ENCODE results near the gene KDM2A. TPM values are rescaled to one million over a fixed set of nuclear protein-coding genes. Genes with fewer than 3 reads are reported as not detected.

The KDM2A gene
- total RNA-seq, 2 experiments from 2014 or later = 74.8 to 89.7 TPM

- DNase-seq (no peak), ATAC-seq (no peak)
- H3K27ac Mint-ChIP-seq = no peak overlapping the region
- intact Hi-C loops (cut with DNase I, micrococcal nuclease) = no loop called here
- CTCF ChIA-PET = interaction anchor here (0.6 to 1.4 kb wide), 4 partner anchors 26 to 244 kb away, joined by 3 to 4 read pairs (median 3); no protein-coding TSS in a partner anchor
- H3K4me1 Mint-ChIP-seq = peaks cover 7% of the 10 kb centered on the region
- POLR2A ChIA-PET = no interaction called here
- H3K9me3 Mint-ChIP-seq (ENCODE audit: low read depth) = no peaks in the 10 kb centered on the region
- no peak overlapping the region for H3K4me3 Mint-ChIP-seq
- peaks cover 16% of the 10 kb centered on the region for H3K36me3 Mint-ChIP-seq (ENCODE audit: low read depth)
- no peaks in the 10 kb centered on the region for H3K27me3 Mint-ChIP-seq
Observed at GRCh38 chr11:67146516-67147226, 27.6 kb downstream of the KDM2A start.

GRCh38 chr11:67153971-67154370, 34.9 kb downstream of the KDM2A start:
- Mint-ChIP-seq H3K27me3 (no peaks in the 10 kb centered on the region), H3K27ac (no peak overlapping the region), H3K4me3 (no peak overlapping the region), H3K36me3 (ENCODE audit: low read depth) (peaks cover 10% of the 10 kb centered on the region), H3K4me1 (peaks cover 11% of the 10 kb centered on the region), H3K9me3 (ENCODE audit: low read depth) (no peaks in the 10 kb centered on the region)
- DNase-seq = no peak
- CTCF ChIA-PET = interaction anchor here (1.2 to 2.4 kb wide), 4 partner anchors 12 to 86 kb away, joined by 3 to 13 read pairs (median 4); no protein-coding TSS in a partner anchor
- POLR2A ChIA-PET = no interaction called here
- intact Hi-C loops (cut with DNase I, micrococcal nuclease) = no loop called here
- no peak for ATAC-seq

GRCh38 chr11:67154726-67155125, 35.7 kb downstream of the KDM2A start:
- H3K4me3 Mint-ChIP-seq = no peak overlapping the region
- CTCF ChIA-PET = interaction anchor here (0.6 to 1.3 kb wide), 2 partner anchors 9 to 133 kb away, joined by 3 read pairs; no protein-coding TSS in a partner anchor
- H3K27ac Mint-ChIP-seq = no peak overlapping the region
- H3K9me3 Mint-ChIP-seq (ENCODE audit: low read depth) = no peaks in the 10 kb centered on the region
- POLR2A ChIA-PET = no interaction called here
- H3K4me1 Mint-ChIP-seq = peaks cover 19% of the 10 kb centered on the region
- ATAC-seq (no peak), DNase-seq (no peak)
- peaks cover 10% of the 10 kb centered on the region for H3K36me3 Mint-ChIP-seq (ENCODE audit: low read depth)
- H3K27me3 Mint-ChIP-seq = no peaks in the 10 kb centered on the region
- intact Hi-C loops (cut with DNase I, micrococcal nuclease) = loop anchor here in 1 of 2 experiments (5.0 kb wide), 1 partner anchor 32 kb away; no protein-coding TSS in a partner anchor

- ChIA-PET POLR2A (no interaction called here), CTCF (interaction anchor here (0.6 to 1.6 kb wide), 4 partner anchors 9 to 104 kb away, joined by 3 to 5 read pairs (median 3); no protein-coding TSS in a partner anchor)
Observed at GRCh38 chr11:67157691-67158090, 38.6 kb downstream of the KDM2A start.

GRCh38 chr11:67158221-67158620, 39.2 kb downstream of the KDM2A start:
- no peak for ATAC-seq

More at GRCh38 chr11:67157691-67158090, 38.6 kb downstream of the KDM2A start:
- Mint-ChIP-seq H3K4me3 (no peak overlapping the region), H3K4me1 (peaks cover 37% of the 10 kb centered on the region), H3K27ac (no peak overlapping the region), H3K36me3 (ENCODE audit: low read depth) (peaks cover 4% of the 10 kb centered on the region), H3K27me3 (no peaks in the 10 kb centered on the region), H3K9me3 (ENCODE audit: low read depth) (no peaks in the 10 kb centered on the region)
- DNase-seq (no peak), ATAC-seq (no peak)
- intact Hi-C loops (cut with DNase I, micrococcal nuclease) = loop anchor here in 1 of 2 experiments (5.0 kb wide), 1 partner anchor 35 kb away; no protein-coding TSS in a partner anchor

GRCh38 chr11:67160045-67160444, 41.0 kb downstream of the KDM2A start:
- H3K4me1 Mint-ChIP-seq = peaks cover 47% of the 10 kb centered on the region
- no peak overlapping the region for H3K4me3 Mint-ChIP-seq
- CTCF ChIA-PET = no interaction called here
- no peaks in the 10 kb centered on the region for H3K27me3 Mint-ChIP-seq
- no peaks in the 10 kb centered on the region for H3K9me3 Mint-ChIP-seq (ENCODE audit: low read depth)
- DNase-seq (no peak), ATAC-seq (no peak)
- POLR2A ChIA-PET = interaction anchor here (0.6 kb wide), 1 partner anchor 50 kb away, joined by 3 read pairs; no protein-coding TSS in a partner anchor
- intact Hi-C loops (cut with DNase I, micrococcal nuclease) = no loop called here
- peaks cover 19% of the 10 kb centered on the region for H3K36me3 Mint-ChIP-seq (ENCODE audit: low read depth)
- no peak overlapping the region for H3K27ac Mint-ChIP-seq

More at GRCh38 chr11:67158221-67158620, 39.2 kb downstream of the KDM2A start:
- POLR2A ChIA-PET = no interaction called here
- intact Hi-C loops (cut with DNase I, micrococcal nuclease) = loop anchor here in 1 of 2 experiments (5.0 kb wide), 1 partner anchor 36 kb away; no protein-coding TSS in a partner anchor
- Mint-ChIP-seq H3K27me3 (no peaks in the 10 kb centered on the region), H3K27ac (no peak overlapping the region), H3K9me3 (ENCODE audit: low read depth) (no peaks in the 10 kb centered on the region), H3K36me3 (ENCODE audit: low read depth) (peaks cover 7% of the 10 kb centered on the region), H3K4me1 (peaks cover 41% of the 10 kb centered on the region), H3K4me3 (no peak overlapping the region)
- no peak for DNase-seq
- CTCF ChIA-PET = interaction anchor here (0.6 to 1.6 kb wide), 5 partner anchors 9 to 104 kb away, joined by 3 to 5 read pairs (median 3); no protein-coding TSS in a partner anchor

- H3K4me1 Mint-ChIP-seq = peaks cover 52% of the 10 kb centered on the region
- ChIA-PET CTCF (no interaction called here), POLR2A (interaction anchor here (0.6 kb wide), 1 partner anchor 1838 kb away, joined by 3 read pairs; no protein-coding TSS in a partner anchor)
- H3K9me3 Mint-ChIP-seq (ENCODE audit: low read depth) = no peaks in the 10 kb centered on the region
- peak overlapping the region; percentile 55 for H3K27ac Mint-ChIP-seq
- H3K27me3 Mint-ChIP-seq = no peaks in the 10 kb centered on the region
- DNase-seq (no peak), ATAC-seq (peak; percentile 87)
- no peak overlapping the region for H3K4me3 Mint-ChIP-seq
- H3K36me3 Mint-ChIP-seq (ENCODE audit: low read depth) = peaks cover 19% of the 10 kb centered on the region
- intact Hi-C loops (cut with DNase I, micrococcal nuclease) = no loop called here
Observed at GRCh38 chr11:67160872-67161783, 42.1 kb downstream of the KDM2A start.

- ChIA-PET CTCF (interaction anchor here (2.0 kb wide), 1 partner anchor 11 kb away, joined by 6 read pairs; no protein-coding TSS in a partner anchor), POLR2A (no interaction called here)
- H3K4me3 Mint-ChIP-seq = no peak overlapping the region
- no peak for DNase-seq
- peaks cover 51% of the 10 kb centered on the region for H3K4me1 Mint-ChIP-seq
- ATAC-seq = no peak
- peak overlapping the region; percentile 9 for H3K27ac Mint-ChIP-seq
- H3K27me3 Mint-ChIP-seq = no peaks in the 10 kb centered on the region
- H3K36me3 Mint-ChIP-seq (ENCODE audit: low read depth) = peaks cover 19% of the 10 kb centered on the region
- no peaks in the 10 kb centered on the region for H3K9me3 Mint-ChIP-seq (ENCODE audit: low read depth)
- intact Hi-C loops (cut with DNase I, micrococcal nuclease) = no loop called here
Observed at GRCh38 chr11:67163006-67163405, 43.9 kb downstream of the KDM2A start.

- CTCF ChIA-PET = interaction anchor here (1.1 to 2.2 kb wide), 4 partner anchors 8 to 86 kb away, joined by 3 to 5 read pairs (median 4); no protein-coding TSS in a partner anchor
- intact Hi-C loops (cut with DNase I, micrococcal nuclease) = no loop called here
- H3K4me3 Mint-ChIP-seq = no peak overlapping the region
- no peak overlapping the region for H3K27ac Mint-ChIP-seq
- POLR2A ChIA-PET = no interaction called here
- DNase-seq (no peak), ATAC-seq (no peak)
- H3K27me3 Mint-ChIP-seq = no peaks in the 10 kb centered on the region
- H3K4me1 Mint-ChIP-seq = peaks cover 33% of the 10 kb centered on the region
- H3K9me3 Mint-ChIP-seq (ENCODE audit: low read depth) = no peaks in the 10 kb centered on the region
- H3K36me3 Mint-ChIP-seq (ENCODE audit: low read depth) = peaks cover 16% of the 10 kb centered on the region
Observed at GRCh38 chr11:67165623-67166022, 46.6 kb downstream of the KDM2A start.

GRCh38 chr11:67167091-67167490, 48.0 kb downstream of the KDM2A start:
- DNase-seq (no peak), ATAC-seq (no peak)
- H3K4me1 Mint-ChIP-seq = peaks cover 27% of the 10 kb centered on the region
- no peaks in the 10 kb centered on the region for H3K27me3 Mint-ChIP-seq
- H3K4me3 Mint-ChIP-seq = no peak overlapping the region
- no peaks in the 10 kb centered on the region for H3K9me3 Mint-ChIP-seq (ENCODE audit: low read depth)
- ChIA-PET POLR2A (interaction anchor here (0.6 kb wide), 1 partner anchor 107 kb away, joined by 3 read pairs; no protein-coding TSS in a partner anchor), CTCF (interaction anchor here (0.5 to 1.5 kb wide), 17 partner anchors 9 to 687 kb away, joined by 3 to 13 read pairs (median 3); partner anchors contain the start of gene DPP3)
- intact Hi-C loops (cut with DNase I, micrococcal nuclease) = no loop called here
- peaks cover 18% of the 10 kb centered on the region for H3K36me3 Mint-ChIP-seq (ENCODE audit: low read depth)
- H3K27ac Mint-ChIP-seq = no peak overlapping the region

GRCh38 chr11:67167719-67168118, 48.7 kb downstream of the KDM2A start:
- no peak overlapping the region for H3K4me3 Mint-ChIP-seq
- no peak for DNase-seq
- H3K4me1 Mint-ChIP-seq = peaks cover 27% of the 10 kb centered on the region
- no peak overlapping the region for H3K27ac Mint-ChIP-seq
- ChIA-PET POLR2A (no interaction called here), CTCF (interaction anchor here (0.5 to 1.5 kb wide), 17 partner anchors 9 to 688 kb away, joined by 3 to 13 read pairs (median 3); partner anchors contain the start of gene DPP3)
- H3K9me3 Mint-ChIP-seq (ENCODE audit: low read depth) = no peaks in the 10 kb centered on the region
- H3K36me3 Mint-ChIP-seq (ENCODE audit: low read depth) = peaks cover 19% of the 10 kb centered on the region
- H3K27me3 Mint-ChIP-seq = no peaks in the 10 kb centered on the region
- intact Hi-C loops (cut with DNase I, micrococcal nuclease) = loop anchor here (1.0 kb wide), 1 partner anchor 86 kb away; no protein-coding TSS in a partner anchor
- ATAC-seq = no peak
